DND-41 (cell line): ENCODE results near the gene OSBPL10.

Experiments used
- ATAC-seq: fragments of 200-7000 bp; cut with Tn5 transposase; 3 replicates; pipeline ENCODE4 v1.9.1; 2021; ENCODE audit warnings: low read depth; ENCODE audit not compliant: insufficient read depth
- DNase-seq: peaks from one replicate; pipeline ENCODE4 v3.0.0-alpha.2; 2020
- H2AFZ ChIP-seq: 2 replicates; pipeline ENCODE4 v1.6.0; 2012; ENCODE audit warnings: low read depth, low read length
- H3K27ac ChIP-seq: 2 replicates; pipeline ENCODE4 v1.5.1; 2012; ENCODE audit warnings: low read length, inconsistent platforms
- H3K27me3 ChIP-seq: fragments of 200-600 bp; sonication (generic); 2 replicates; pipeline ENCODE4 v1.6.0; 2012; ENCODE audit warnings: low read length, mild to moderate bottlenecking, inconsistent platforms; ENCODE audit not compliant: insufficient read depth, poor library complexity
- H3K36me3 ChIP-seq: 2 replicates; pipeline ENCODE4 v1.5.1; 2012; ENCODE audit warnings: low read length, inconsistent platforms; ENCODE audit not compliant: insufficient read depth
- H3K4me1 ChIP-seq: 2 replicates; pipeline ENCODE4 v1.5.1; 2012; ENCODE audit warnings: mild to moderate bottlenecking, low read length; ENCODE audit not compliant: insufficient read depth
- H3K4me2 ChIP-seq: 2 replicates; pipeline ENCODE4 v1.6.0; 2012; ENCODE audit warnings: mild to moderate bottlenecking, moderate library complexity, low read length, inconsistent platforms; ENCODE audit not compliant: insufficient read depth
- H3K4me3 ChIP-seq, 2 experiments: fragments of 200-600 bp in 1 of 2; shearing (Covaris generic) in 1 of 2; 2 replicates each; pipeline ENCODE4 v1.5.1; 2012 to 2016; ENCODE audit warnings: inconsistent platforms in 2 of 2, low read length in 2 of 2, mild to moderate bottlenecking in 2 of 2, low read depth in 1 of 2, moderate library complexity in 1 of 2
- H3K79me2 ChIP-seq: 2 replicates; pipeline ENCODE4 v1.6.0; 2012; ENCODE audit warnings: low read length, inconsistent platforms; ENCODE audit not compliant: insufficient read depth
- H3K9ac ChIP-seq: 2 replicates; pipeline ENCODE4 v1.6.0; 2012; ENCODE audit warnings: low read depth, mild to moderate bottlenecking, inconsistent platforms, low read length, moderate library complexity
- H3K9me3 ChIP-seq: 2 replicates; pipeline ENCODE4 v1.5.1; 2012; ENCODE audit warnings: low read length, moderate library complexity, mild to moderate bottlenecking, inconsistent platforms; ENCODE audit not compliant: insufficient read depth, severe bottlenecking
- H4K20me1 ChIP-seq: 2 replicates; pipeline ENCODE4 v1.6.0; 2012; ENCODE audit warnings: low read length; ENCODE audit not compliant: insufficient read depth
- CTCF ChIP-seq: IDR thresholded peaks from 2 replicates; pipeline ENCODE4 v1.5.1; 2012; ENCODE audit warnings: borderline replicate concordance, low read length, moderate library complexity, mild to moderate bottlenecking; ENCODE audit not compliant: poor library complexity, severe bottlenecking; ENCODE audit errors: extremely low read depth
- EZH2 ChIP-seq: IDR thresholded peaks from 3 replicates; pipeline ENCODE4 v1.6.1; 2012; ENCODE audit warnings: borderline replicate concordance, low read depth, mild to moderate bottlenecking, moderate library complexity, low read length, inconsistent platforms; ENCODE audit not compliant: severe bottlenecking

Gene OSBPL10

GRCh38 chr3:31768479-31769125 is 212.5 kb downstream of the OSBPL10 start:
- Histone ChIP-seq H3K4me1 (no peaks in the 10 kb centered on the region), H3K79me2 (no peaks in the 10 kb centered on the region), H3K9me3 (no peaks in the 10 kb centered on the region), H3K27me3 (no peaks in the 10 kb centered on the region), H3K27ac (no peak overlapping the region), H4K20me1 (no peaks in the 10 kb centered on the region), H2AFZ (no peak overlapping the region), H3K36me3 (no peaks in the 10 kb centered on the region), H3K4me2 (no peak overlapping the region), H3K4me3 (no peak overlapping the region), H3K9ac (no peak overlapping the region)
- peak; percentile 80 for ATAC-seq
- peak; percentile 63 for DNase-seq
- TF ChIP-seq CTCF (peak; percentile 73), EZH2 (no peak)

GRCh38 chr3:31767920-31768319 is 213.1 kb downstream of the OSBPL10 start:
- Histone ChIP-seq H2AFZ (no peak overlapping the region), H3K4me1 (no peaks in the 10 kb centered on the region), H3K27ac (no peak overlapping the region), H3K9me3 (no peaks in the 10 kb centered on the region), H3K9ac (no peak overlapping the region), H3K4me3 (no peak overlapping the region), H3K4me2 (no peak overlapping the region), H4K20me1 (no peaks in the 10 kb centered on the region), H3K27me3 (no peaks in the 10 kb centered on the region), H3K36me3 (no peaks in the 10 kb centered on the region), H3K79me2 (no peaks in the 10 kb centered on the region)
- no peak for ATAC-seq
- DNase-seq = no peak
- TF ChIP-seq EZH2 (no peak), CTCF (no peak)

- Histone ChIP-seq H2AFZ (no peak overlapping the region), H3K27me3 (no peaks in the 10 kb centered on the region), H3K79me2 (no peaks in the 10 kb centered on the region), H3K4me2 (no peak overlapping the region), H3K4me1 (no peaks in the 10 kb centered on the region), H3K36me3 (no peaks in the 10 kb centered on the region), H3K9me3 (no peaks in the 10 kb centered on the region), H3K27ac (no peak overlapping the region), H3K4me3 (no peak overlapping the region), H4K20me1 (no peaks in the 10 kb centered on the region), H3K9ac (no peak overlapping the region)
- no peak for TF ChIP-seq EZH2
- TF ChIP-seq CTCF = no peak
- ATAC-seq = no peak
- DNase-seq = no peak
Measured at GRCh38 chr3:31766669-31767068, 214.4 kb downstream of the OSBPL10 start.
